ENCODE measurements around the gene FAN1. TPM values are rescaled to one million over a fixed set of nuclear protein-coding genes. Genes with fewer than 3 reads are reported as not detected.

FAN1 gene
- total RNA-seq, 2 donors from 2014 or later = 8.7 to 17.3 TPM

- no peak overlapping the region for H3K27ac ChIP-seq
- TF ChIP-seq CTCF (IDR thresholded peaks at IDR 0.05) = no peak
- no peak for DNase-seq (ENCODE audit: low spot score)
- H3K4me3 ChIP-seq = no peak overlapping the region
- H3K27me3 ChIP-seq = no peaks in the 10 kb centered on the region
- H3K9me3 ChIP-seq = no peaks in the 10 kb centered on the region
- H3K36me3 ChIP-seq = peaks cover 60% of the 10 kb centered on the region
- peaks cover 0 to 24% of the 10 kb centered on the region in 2 donors for H3K4me1 ChIP-seq
These were observed 22.4 kb downstream of the FAN1 start for GRCh38 chr15:30926161-30926560.

- Histone ChIP-seq H3K27ac (no peak overlapping the region), H3K4me1 (peaks cover 0 to 18% of the 10 kb centered on the region in 2 donors), H3K9me3 (no peaks in the 10 kb centered on the region), H3K4me3 (no peak overlapping the region), H3K36me3 (peaks cover 62% of the 10 kb centered on the region), H3K27me3 (no peaks in the 10 kb centered on the region)
- TF ChIP-seq CTCF (IDR thresholded peaks at IDR 0.05) = no peak
- no peak for DNase-seq (ENCODE audit: low spot score)
These were observed 23.5 kb downstream of the FAN1 start for GRCh38 chr15:30927148-30927761.

GRCh38 chr15:30928076-30928475, 24.4 kb downstream of the FAN1 start:
- H3K36me3 ChIP-seq = peaks cover 62% of the 10 kb centered on the region
- H3K27ac ChIP-seq = no peak overlapping the region
- H3K27me3 ChIP-seq = no peaks in the 10 kb centered on the region
- H3K4me1 ChIP-seq = peaks cover 0 to 10% of the 10 kb centered on the region in 2 donors
- TF ChIP-seq CTCF (IDR thresholded peaks at IDR 0.05) = no peak
- no peaks in the 10 kb centered on the region for H3K9me3 ChIP-seq
- H3K4me3 ChIP-seq = no peak overlapping the region
- no peak for DNase-seq (ENCODE audit: low spot score)

- Histone ChIP-seq H3K4me3 (no peak overlapping the region), H3K27me3 (no peaks in the 10 kb centered on the region), H3K27ac (no peak overlapping the region), H3K4me1 (no peaks in the 10 kb centered on the region), H3K9me3 (no peaks in the 10 kb centered on the region), H3K36me3 (peaks cover 62% of the 10 kb centered on the region)
- no peak for DNase-seq (ENCODE audit: low spot score)
- TF ChIP-seq CTCF (IDR thresholded peaks at IDR 0.05) = no peak
These were observed 25.5 kb downstream of the FAN1 start for GRCh38 chr15:30929064-30929669.

- Histone ChIP-seq H3K27ac (no peak overlapping the region), H3K27me3 (no peaks in the 10 kb centered on the region), H3K9me3 (no peaks in the 10 kb centered on the region), H3K4me3 (no peak overlapping the region), H3K36me3 (peaks cover 63% of the 10 kb centered on the region), H3K4me1 (no peaks in the 10 kb centered on the region)
- TF ChIP-seq CTCF (IDR thresholded peaks at IDR 0.05) = no peak
- DNase-seq (ENCODE audit: low spot score) = no peak
These were observed 26.3 kb downstream of the FAN1 start for GRCh38 chr15:30929982-30930381.

GRCh38 chr15:30930422-30930821, 26.7 kb downstream of the FAN1 start:
- no peak overlapping the region for H3K4me3 ChIP-seq
- peaks cover 60% of the 10 kb centered on the region for H3K36me3 ChIP-seq
- H3K27me3 ChIP-seq = no peaks in the 10 kb centered on the region
- H3K27ac ChIP-seq = no peak overlapping the region
- TF ChIP-seq CTCF (IDR thresholded peaks at IDR 0.05) = no peak
- no peaks in the 10 kb centered on the region for H3K4me1 ChIP-seq
- no peaks in the 10 kb centered on the region for H3K9me3 ChIP-seq
- no peak for DNase-seq (ENCODE audit: low spot score)
